ENCODE results near the gene ANXA4.

The ANXA4 gene

GRCh38 chr2:69741575-69742321, at the start of gene ANXA4:
ANXA4 (plus strand) TSS chr2:69742134; CDS start chr2:69781566, 39,432 bp downstream.
- peak; percentile 23 for DNase-seq

GRCh38 chr2:69692424-69692823, 49.5 kb upstream of the ANXA4 start:
- no peak for DNase-seq

GRCh38 chr2:69693059-69693774, 48.7 kb upstream of the ANXA4 start:
- no peak for DNase-seq

GRCh38 chr2:69693775-69694450, 48.0 kb upstream of the ANXA4 start:
- no peak for DNase-seq

GRCh38 chr2:69694894-69695849, 46.8 kb upstream of the ANXA4 start:
- DNase-seq: no peak

GRCh38 chr2:69695850-69696216, 46.1 kb upstream of the ANXA4 start:
- no peak for DNase-seq

- no peak for DNase-seq
Observed at GRCh38 chr2:69700381-69700780, 41.6 kb upstream of the ANXA4 start.

- no peak for DNase-seq
Observed at GRCh38 chr2:69701100-69701945, 40.6 kb upstream of the ANXA4 start.

GRCh38 chr2:69703189-69703588, 38.7 kb upstream of the ANXA4 start:
- no peak for DNase-seq

- no peak for DNase-seq
Observed at GRCh38 chr2:69704446-69704845, 37.5 kb upstream of the ANXA4 start.

- no peak for DNase-seq
Observed at GRCh38 chr2:69709290-69709689, 32.6 kb upstream of the ANXA4 start.

- DNase-seq: no peak
Observed at GRCh38 chr2:69711971-69712370, 30.0 kb upstream of the ANXA4 start.

GRCh38 chr2:69714024-69714423, 27.9 kb upstream of the ANXA4 start:
- no peak for DNase-seq

GRCh38 chr2:69714539-69715220, 27.3 kb upstream of the ANXA4 start:
- DNase-seq: peak; percentile 10

- DNase-seq: no peak
Observed at GRCh38 chr2:69715964-69716363, 26.0 kb upstream of the ANXA4 start.

- DNase-seq: no peak
Observed at GRCh38 chr2:69716555-69717120, 25.3 kb upstream of the ANXA4 start.

GRCh38 chr2:69717186-69717585, 24.7 kb upstream of the ANXA4 start:
- DNase-seq: no peak

- DNase-seq: no peak
Observed at GRCh38 chr2:69717861-69718273, 24.1 kb upstream of the ANXA4 start.

GRCh38 chr2:69718338-69718965, 23.5 kb upstream of the ANXA4 start:
- no peak for DNase-seq

GRCh38 chr2:69720404-69720803, 21.5 kb upstream of the ANXA4 start:
- no peak for DNase-seq

Data from NCI-H2029 treated with DMSO at 0.1 percent for 48 hours (cell line).